ENCODE data around the gene MRPL36.
"Not testable (repeated sequence)": the region's sequence is repeated elsewhere in the genome, so short reads cannot be mapped to it uniquely, and the experiment has no call there.

Gene MRPL36

DNA sequence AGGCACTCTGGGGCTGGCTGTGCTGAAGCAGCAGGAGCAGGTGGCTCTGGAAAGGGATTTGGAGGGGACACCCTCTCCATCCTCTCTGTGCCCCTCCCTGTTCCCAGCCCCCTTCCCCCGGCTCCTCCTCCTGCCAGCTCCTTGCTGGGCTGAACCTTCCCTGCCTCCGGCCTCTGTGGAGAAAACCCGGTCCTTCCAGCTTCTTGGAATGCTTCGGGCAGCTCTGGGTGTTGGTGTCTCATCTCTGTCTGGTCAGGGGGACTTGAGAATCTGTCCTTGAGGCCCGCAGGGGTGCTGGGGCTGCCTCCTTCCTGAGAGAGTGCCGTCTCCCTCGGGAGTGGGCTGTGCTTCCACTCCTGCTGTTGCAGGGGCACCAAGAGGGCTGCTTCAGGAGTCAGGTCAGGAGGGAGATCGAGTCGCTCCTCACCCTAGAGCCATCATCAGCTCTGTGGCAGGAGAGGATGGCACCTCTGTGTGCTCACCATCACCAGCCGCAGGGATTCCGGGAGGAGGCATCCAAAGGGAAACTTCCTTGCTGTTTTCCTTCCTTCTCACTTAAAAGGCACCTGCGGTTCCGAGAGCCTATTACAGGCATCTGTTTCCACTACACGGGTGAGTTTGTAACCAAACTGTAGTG, 32.2 kb upstream of the MRPL36 start:
- no peak for DNase-seq

DNA sequence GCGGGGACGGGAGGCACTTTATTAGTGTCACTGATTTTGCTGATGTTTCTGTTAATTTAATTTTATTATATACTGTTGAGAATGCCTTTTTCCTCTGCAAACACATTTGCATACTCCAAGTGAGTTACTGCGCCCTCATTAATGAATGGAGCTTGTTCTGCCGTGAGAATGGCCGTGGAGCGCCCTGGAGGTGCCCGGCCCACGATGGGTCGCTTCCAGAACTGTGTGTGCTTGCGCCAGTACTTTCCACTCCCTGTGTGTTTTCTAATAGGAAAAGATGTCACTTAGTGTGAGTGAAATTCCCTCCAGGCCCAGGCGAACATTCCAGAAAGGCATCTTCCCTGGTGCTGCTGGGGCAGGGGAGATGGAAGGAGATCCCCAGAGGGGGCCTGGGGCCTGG, 31.6 kb upstream of the MRPL36 start:
- DNase-seq: no peak

DNA sequence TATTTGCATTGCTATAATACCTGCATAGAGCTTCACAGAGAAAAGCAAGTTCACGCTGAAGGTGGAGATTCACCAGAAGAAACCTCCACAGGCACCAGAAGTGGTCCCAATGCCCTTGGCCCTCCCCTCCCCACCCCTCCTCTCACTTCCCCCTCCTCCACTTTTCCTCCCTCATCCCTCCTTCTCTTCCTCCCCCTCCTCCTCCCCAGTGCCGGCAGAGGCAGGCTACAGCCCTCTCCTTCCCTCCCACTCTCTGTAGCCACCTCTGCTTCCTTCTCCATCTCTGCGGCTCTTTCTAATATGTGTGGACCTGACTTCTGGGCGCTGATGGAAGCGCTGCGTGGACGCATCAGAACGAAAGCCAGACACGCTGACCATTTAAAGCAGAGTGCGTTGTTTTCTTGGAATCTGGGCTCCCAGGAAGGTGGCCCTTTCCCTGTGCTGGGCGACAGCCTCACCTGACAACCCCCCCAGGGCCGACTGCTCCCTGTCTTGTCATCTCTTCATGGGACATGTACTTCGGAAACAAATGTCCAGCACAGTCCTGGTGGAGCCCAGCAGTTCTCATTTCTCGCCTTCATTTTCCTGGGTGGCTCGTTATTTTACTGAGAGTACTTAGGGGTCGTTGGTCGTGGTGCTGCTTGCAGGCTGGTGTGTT, 31.1 kb upstream of the MRPL36 start:
- no peak for DNase-seq

DNA sequence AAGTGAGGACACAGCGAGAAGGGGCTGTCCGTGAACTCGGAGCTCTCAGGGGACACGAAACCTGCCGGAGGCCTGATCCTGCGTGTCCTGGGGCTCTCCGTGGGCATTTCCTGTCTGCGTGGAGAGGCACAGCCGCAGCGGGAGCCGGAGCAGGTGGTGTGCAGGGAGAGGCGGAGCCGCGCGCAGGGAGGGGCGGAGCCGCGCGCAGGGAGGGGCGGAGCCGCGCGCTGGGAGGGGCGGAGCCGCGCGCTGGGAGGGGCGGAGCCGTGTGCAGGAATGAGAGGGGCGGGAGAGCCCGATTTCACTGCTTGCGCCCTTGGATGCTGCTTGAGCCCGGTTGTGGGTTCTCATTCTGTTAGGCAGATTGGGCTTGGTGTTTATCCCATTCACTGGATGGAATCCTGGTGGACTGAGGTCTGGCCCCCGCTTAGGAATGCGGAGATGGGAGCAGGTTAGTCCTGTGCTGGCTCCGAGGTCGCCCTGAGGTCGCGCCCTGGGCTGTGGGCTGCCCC, 28.3 kb upstream of the MRPL36 start:
- no peak for DNase-seq

DNA sequence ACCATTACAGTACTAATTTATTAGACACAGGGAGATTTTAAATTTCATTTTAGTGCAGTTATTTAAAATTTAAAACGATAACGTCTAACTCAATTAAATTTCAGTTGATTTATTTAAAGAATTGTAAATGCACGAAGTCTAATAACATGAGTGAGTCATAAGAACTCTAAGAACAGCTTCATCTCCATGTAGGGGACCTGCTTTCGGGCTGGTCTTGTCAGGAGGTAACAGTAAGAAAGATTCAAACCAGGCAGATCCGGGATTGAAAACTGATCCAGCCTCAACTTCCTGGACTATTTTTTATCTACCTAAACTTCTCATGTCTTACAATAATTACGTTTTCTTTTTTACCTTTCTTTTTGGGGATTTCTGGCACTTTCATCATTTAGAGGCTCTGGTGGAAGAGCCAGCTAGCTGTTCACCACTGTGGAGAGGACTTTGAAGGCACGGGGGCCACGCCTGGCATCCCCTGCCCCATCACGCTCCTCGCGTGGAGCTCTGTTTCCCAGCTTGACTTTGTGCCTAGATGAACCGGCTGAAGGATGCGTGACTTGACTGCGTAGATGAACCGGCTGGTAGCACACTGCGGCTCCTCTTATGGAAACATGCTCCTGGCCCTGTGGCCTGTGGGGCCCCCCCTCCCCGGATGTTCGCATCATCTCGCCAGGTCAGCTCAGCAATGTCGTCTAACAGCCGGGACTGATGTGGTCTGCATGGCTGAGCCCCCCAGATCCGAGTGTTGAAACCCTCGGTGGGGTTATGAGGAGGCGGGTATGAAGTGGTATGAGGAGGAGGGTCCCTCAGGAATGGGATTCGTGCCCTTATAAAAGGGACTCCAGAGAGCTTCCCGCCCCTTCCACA, 27.6 kb upstream of the MRPL36 start:
- no peak for DNase-seq

DNA sequence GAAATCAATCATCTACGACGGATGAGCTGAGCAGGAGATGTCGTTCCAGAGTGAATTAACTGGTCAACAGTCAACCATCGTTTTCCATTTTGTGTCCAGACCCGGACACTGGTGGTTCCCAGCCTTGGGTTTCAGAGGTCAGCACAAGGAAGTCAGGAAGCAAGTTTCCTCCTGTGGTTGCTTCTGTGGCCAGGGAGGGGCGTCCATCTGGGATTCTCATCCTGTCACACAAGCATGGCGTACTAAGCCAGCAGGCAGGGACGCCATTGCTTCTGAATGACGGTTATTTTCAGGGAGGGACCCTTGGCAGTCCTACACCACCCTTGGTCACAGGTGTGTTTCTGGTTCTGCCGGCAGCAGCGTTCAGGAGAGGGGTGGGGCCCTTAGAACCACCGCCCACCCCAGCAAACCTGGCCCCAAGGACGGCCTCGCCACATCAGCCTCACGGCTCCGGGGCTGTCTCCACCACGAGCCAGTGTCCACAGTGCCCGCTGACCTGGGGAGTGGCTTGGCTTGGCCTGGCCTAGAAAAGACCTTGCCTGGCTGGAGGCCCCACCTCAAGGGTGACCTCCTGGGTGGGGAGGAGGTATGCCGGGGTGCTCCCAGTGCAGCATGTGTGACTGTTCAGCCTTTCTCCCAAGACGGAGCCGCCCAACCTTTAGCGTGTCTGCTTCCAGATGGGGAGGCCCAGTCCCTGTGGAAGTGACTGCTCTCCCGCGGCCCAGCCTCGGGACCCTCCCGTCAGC, 26.8 kb upstream of the MRPL36 start:
- no peak for DNase-seq

DNA sequence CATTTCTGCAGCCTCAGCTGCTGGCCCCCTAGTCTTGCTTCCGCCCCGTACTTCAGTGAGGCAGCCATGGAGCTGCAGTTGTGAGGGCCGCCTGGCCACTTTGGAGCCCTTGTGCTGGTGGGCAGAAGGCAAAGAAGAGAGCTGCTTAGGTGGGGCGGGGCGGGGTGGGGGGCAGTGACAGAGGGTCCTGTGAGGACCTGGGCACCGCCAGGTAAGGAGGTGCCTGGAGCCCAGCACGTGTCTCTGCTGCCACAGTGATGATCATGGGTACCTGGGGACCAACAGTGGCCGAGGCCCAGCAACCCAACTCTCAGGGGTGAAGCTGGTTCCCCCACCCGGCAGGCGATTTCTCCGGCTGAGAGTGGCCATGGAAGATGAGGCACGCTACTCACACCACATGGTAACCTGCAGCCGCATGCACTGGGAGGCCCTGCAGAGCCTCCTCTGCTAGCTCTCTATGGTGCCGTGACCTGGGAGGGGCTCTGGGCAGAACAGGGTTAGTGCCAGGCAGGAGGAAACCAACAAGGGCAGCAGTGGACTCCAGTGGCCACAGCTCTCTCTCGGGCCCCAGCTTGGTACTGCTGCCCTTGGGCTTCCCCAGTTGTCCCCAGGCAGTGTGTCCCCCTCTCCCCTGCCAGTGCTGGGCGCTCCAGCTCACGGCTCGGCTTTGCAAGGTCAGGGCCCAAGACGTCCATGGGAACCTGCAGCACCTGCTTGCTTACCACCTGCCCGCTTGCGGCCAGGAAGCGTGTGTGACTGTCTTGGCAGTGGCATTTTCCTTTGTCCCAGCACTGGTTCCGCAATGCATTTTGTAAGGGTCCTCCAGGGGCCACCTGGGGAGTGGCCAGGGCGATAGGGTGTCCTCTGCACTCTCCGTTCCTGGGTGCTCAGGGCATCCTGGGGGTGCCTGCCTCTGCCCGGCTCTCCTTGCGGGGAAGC, 25.5 kb upstream of the MRPL36 start:
- no peak for DNase-seq

DNA sequence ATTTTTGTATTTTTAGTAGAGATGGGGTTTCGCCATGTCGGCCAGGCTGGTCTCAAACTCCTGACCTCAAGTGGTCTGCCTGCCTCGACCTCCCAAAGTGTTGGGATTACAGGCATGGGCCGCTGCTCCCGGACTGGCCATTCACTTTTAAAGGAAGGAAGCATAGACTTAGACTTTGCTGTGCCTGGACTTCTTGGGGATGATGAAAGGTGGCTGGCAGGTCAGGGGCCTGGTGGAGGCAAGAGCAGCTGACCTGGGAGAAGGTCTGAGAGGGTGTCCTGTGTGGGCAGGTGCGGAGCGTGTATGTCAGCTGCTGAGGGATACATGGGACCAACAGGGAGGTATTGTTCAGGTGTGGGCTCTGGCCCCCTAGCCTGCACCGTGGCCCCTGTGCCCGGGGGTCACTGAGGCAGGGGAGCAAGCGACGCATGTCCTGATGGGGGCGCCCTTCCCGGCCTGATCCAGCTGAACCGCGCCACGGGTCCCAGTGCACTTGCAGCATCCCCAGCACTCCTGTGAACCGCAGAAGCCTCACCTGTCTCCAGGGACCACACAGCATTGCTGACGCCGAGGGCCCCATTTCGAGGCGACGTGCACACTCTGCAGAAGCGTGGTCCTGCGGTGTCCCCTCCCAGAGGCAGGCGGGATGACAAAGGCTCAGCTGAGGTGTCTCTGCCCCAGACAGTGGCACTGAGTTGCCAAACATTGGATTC, 24.6 kb upstream of the MRPL36 start:
- no peak for DNase-seq

DNA sequence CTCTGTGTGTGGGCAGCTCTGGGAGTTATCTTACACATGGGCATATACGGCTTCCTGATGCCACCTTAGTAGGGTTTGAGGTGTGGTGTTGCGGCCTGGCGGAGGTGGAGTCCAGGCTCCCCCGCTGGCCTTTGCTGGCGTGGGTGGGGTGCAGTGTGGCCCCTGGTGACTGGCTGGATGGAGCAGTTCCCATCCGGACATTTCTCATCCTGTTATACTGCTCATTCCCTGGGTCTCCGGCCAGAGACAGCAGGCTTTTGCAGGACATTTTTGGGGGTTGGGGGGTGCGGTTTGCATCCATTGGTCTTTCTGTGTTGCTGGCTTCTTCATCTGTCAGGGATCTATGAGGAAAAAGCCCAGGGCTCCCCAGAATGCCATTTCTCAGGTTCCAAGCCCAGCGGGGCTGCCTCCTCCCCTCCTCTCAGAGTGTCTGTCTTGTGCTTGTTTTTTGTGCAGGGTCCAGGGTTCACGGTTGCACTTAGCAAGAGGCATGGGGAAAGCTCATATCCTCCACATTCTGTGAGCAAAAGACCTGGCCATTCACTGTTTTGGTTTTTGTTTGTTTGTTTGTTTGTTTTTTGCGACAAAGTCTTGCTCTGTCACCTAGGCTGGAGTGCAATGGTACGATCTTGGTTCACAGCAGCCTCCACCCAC, 23.9 kb upstream of the MRPL36 start:
- DNase-seq: no peak

DNA sequence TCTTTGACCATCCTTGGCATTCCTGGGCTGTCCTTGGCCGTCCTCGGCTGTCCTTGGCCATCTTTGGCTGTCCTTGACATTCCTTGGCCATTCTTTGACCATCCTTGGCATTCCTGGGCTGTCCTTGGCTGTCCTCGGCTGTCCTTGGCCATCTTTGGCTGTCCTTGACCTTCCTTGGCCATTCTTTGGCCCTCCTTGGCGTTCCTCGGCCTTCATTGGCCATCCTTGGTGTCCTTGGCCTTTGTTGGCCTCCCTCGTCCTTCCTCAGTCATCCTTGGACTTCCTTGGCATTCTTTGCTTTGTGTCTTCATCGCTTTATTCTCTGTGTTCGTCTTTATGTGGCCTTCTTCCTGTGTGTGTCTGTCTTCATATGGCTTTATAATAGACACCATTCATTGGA, 22.2 kb upstream of the MRPL36 start:
- DNase-seq: no peak

DNA sequence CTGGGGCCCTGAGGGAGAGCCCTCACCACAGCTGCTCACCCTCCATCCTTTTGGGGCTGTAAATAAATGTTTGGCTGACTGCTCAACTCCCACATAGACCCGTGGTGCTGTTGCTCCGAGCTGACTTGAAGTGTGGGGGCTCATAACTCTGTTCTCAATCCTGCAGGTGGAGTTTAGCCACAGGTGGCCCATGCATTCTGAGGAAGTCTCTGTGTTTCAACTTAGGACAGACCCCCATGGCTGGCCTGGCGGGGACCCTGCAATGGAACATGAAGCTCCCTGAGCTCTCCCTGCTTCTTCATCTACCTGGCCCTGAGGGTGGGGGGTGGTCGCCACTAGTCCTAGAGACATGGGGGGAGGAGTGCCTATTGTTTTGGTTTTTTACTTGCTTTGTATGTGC, 21.3 kb upstream of the MRPL36 start:
- no peak for DNase-seq

DNA sequence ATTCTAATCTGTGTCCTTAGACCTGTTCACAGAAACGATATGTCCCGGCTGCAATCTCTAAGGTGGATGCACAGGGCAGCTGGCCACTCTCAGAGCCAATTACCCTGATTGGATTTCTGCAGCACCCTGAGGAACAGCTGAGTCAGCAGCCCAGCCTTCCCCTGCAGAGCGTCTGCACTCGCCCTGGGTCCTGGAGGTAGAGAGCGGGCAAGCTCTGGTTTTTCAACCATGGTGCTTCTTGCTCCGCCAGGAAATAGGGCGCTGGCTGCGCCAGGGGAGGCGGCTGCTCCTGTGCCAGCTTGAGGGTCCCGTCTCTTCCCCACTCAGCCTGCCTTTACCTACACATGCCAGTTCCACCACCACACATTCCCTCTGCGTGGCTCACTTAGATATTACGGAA, 20.7 kb upstream of the MRPL36 start:
- no peak for DNase-seq

DNA sequence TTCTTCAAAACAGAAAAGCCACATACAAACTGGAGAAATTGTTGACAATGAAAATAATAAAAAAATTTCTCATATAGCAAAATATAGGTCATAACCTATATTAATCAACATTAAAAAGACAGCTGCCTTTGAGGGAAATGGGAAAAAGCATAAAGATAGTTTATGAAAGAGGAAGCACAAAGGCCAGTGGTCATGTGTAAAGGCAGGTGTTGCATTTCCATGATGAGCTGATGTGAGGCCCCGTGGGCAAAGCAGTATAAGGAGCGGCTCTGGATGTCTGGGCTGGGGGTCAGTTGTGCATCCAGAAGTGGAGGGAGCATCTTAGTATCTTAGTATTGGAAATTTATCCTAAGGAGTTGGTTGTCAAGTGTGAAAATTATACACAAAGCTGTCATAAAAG, 19.8 kb upstream of the MRPL36 start:
- DNase-seq: no peak

DNA sequence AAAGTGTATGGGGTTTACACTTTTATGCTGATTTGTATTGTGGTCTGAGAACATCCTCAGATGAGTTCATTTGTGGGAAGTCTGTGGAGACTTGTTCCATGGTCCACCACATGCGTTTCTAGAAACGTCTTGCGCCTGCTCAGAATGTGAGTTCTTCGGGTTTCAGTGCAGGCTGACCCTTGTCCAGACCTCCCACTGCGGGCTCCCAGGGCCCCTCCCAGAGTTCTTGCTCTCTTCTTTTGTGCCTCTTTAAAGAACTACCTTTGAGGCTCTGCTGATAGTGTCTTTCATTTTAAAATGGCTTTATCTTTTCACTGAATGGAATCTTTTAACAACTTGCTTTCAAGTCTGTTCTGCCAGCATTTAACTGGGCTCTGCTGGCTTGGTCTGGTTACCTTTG, 19.1 kb upstream of the MRPL36 start:
- no peak for DNase-seq

DNA sequence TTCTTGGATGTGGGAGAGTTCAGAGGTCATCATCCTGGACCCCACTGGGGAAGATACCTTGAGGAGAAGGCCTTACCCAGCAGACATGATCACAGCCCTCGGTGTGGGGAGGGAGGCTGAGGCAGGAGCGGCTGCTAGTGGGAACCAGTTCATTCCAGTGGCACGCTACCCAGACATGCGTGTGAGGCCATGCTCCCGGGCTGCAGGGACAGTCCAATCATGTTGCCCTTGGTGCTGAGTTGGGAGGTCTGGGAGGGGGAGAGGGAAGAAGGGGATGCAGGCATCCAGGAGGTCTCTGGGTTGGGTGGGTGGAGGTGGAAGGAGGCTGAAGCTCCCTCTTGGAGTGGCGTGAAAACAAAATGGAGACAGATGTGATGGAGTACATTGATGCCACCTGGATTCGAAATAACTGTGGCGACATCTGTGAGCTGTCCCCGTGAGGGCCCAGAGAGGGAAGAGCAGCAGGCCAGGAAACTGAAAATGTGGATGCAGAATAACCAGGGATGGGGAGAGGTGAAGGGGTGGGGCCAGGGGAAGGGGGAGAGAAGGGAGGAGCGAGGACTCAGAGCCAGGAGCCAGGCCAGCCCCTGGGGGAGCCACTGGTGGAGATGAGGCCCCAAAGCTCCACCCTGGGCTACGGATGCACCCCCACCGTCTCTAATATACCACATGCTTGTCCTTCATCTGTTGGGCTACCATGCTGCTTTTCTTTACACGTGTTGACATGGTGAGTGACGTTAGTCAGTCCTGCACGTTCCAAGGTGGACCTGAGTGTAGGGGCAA, 17.8 kb upstream of the MRPL36 start:
- DNase-seq: no peak

DNA sequence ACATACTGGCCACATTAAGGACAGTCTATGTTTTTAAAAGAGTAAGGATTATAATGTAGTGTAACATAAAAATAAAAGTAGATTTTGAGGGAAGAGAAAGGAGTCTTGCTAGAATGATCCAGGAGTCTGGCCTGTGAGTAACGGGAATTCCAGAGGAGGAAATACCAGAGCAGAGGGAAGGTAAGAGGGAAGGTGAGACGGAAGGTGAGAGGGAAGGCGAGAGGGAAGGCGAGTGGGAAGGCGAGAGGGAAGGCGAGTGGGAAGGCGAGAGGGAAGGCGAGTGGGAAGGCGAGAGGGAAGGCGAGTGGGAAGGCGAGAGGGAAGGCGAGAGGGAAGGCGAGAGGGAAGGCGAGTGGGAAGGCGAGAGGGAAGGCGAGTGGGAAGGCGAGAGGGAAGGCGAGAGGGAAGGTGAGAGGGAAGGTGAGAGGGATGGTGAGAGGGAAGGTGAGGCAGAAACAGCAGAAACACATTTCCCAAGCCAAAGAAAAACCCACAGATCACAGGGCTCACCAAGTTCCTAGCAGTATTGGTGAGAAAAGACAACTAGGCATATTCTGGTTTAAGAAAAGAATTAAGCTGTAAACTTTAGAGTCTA, 17.0 kb upstream of the MRPL36 start:
- DNase-seq: not testable (repeated sequence)

DNA sequence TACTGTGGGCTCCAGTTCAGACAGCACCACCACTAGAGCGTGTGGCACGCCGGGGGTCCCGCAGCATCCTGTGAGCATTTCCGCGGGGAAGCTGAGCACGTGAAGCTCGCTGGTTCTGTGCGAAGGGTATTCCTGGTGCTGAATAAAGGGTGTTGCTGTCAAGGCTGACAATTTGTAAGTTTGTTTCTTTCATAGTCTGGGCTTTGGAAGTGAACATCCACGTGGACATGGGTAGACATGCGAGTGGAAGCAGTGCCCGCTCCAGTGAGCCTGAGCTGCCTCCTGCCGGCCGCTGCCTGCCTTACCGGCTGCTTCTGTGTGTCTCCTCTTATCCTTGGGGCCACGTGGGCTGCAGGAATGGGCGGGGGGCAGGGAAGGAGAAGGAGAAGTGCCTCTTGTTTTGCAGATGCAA, 16.2 kb upstream of the MRPL36 start:
- DNase-seq: no peak

DNA sequence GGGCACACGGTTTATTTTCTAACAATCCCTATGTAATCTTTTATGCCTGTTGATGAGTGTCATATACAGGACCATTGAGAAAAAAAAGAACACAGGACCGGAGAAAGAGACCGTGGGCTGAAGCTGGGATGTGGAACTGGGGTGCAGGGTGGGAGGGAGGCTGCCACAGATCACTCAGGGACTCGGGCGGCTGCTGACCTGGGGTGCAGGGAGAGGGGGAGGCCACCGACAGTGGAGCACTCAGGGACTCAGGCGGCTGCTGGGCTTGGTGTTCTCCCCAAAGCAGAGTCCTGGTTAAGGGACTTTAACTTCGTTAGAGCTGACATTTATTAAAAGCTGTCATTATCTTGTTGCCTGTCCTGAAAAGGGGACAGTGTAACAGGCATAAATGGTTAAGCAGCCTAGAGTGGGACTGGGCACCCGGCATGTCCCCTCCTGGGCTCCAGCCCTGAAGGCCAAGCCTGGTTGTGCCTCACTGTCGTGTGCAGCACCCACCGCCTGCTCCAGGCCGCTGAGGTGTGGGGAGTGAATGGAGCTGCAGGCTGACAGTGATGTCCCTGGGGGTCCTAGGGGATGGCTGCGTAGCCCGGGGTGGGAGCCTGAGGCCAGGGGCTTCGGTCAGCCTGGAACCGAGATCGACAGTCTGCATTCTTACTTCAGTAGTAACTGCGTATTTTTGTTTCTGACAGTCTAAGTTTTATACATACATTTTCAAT, 15.6 kb upstream of the MRPL36 start:
- DNase-seq: no peak

Data from NCI-H526 (cell line).